Transverse colon (tissue), 4 donors: Measurements from ENCODE around the gene JAZF1. TPM values are rescaled to one million over a fixed set of nuclear protein-coding genes. Genes with fewer than 3 reads are reported as not detected.

Source experiments
- DNase-seq: peaks from one replicate; pipeline ENCODE4 v3.0.0-alpha.2; 2019
- H3K27ac ChIP-seq, 4 donors: fragments of 200-600 bp; sonication (generic); 2 replicates each; pipeline ENCODE4 v1.5.1; 2016 to 2018; ENCODE audit warnings: inconsistent platforms in 4 of 4
- H3K27me3 ChIP-seq: fragments of 200-600 bp; sonication (generic); 2 replicates; pipeline ENCODE4 v1.5.1; 2017; ENCODE audit warnings: inconsistent platforms
- H3K36me3 ChIP-seq, 4 donors: fragments of 200-600 bp; sonication (generic); 2 replicates each; pipeline ENCODE4 v1.5.1; 2017 to 2019; ENCODE audit warnings: inconsistent platforms in 4 of 4
- H3K4me1 ChIP-seq, 4 donors: fragments of 200-600 bp; sonication (generic); 2 replicates each; pipeline ENCODE4 v1.5.1; 2017 to 2020; ENCODE audit warnings: inconsistent platforms in 4 of 4
- H3K4me3 ChIP-seq, 4 donors: fragments of 200-600 bp; sonication (generic); 1 replicate in 1 of 4; 2 replicates in 3 of 4; pipeline versions ENCODE4 v1.5.1 to v1.6.1; 2017 to 2019; ENCODE audit warnings: inconsistent platforms in 4 of 4
- H3K9me3 ChIP-seq, 2 donors: fragments of 200-600 bp; sonication (generic); 2 replicates each; pipeline ENCODE4 v1.5.1; 2017 to 2019; ENCODE audit warnings: inconsistent platforms in 2 of 2
- EP300 ChIP-seq: sonication (generic); formaldehyde crosslinking; IDR thresholded peaks from one replicate; pipeline ENCODE4 v1.6.1; 2017; ENCODE audit warnings: antibody characterized with exemption, low read depth
- POLR2A ChIP-seq: fragments of 450-650 bp; IDR thresholded peaks from one replicate; pipeline ENCODE4 v1.6.1; 2016; ENCODE audit warnings: antibody characterized with exemption, mild to moderate bottlenecking, moderate library complexity
- POLR2AphosphoS5 ChIP-seq, 3 donors: sonication (generic); formaldehyde crosslinking; IDR thresholded peaks; one replicate each; pipeline ENCODE4 v1.6.1; 2016; ENCODE audit warnings: antibody characterized with exemption in 3 of 3
- WGBS, 2 donors: methylation state at CpG; one replicate each; pipeline ENCODE4 v1.1.5; 2018; ENCODE audit warnings: low coverage in 1 of 2; 5-methylcytosine and 5-hydroxymethylcytosine counted together
- in situ Hi-C, 4 donors: fragments of 200-750 bp; cut with MboI; loops; one replicate each; pipeline versions ENCODE4 v1.15.0 to v1.15.1; 2017; ENCODE audit warnings: low sequenced_read_pairs in 3 of 4, low pct_ligation_motif_present in 1 of 4, low pct_unique_long_range_greater_than_20kb in 1 of 4
- intact Hi-C: fragments of 100-400 bp; cut with DNase I; formaldehyde crosslinking; loops from one replicate; pipeline ENCODE4 v1.15.1; 2023; ENCODE audit warnings: low total_unique reads
- total RNA-seq, 4 donors: library from RNA; depleted of rRNA; stranded (reverse); fragments of >200 nt; gene quantifications; one replicate each; pipeline ENCODE4 v1.1.0, GENCODE V29; 2016
- TF ChIP-seq, protein P1 (sequence below), 5 experiments: fragments of 200-600 bp in 3 of 5; fragments of 450-650 bp in 2 of 5; sonication (generic) in 3 of 5; IDR thresholded peaks; 1 replicate in 2 of 5; 2 replicates in 3 of 5; pipeline ENCODE4 v1.5.1; 2016 to 2017; ENCODE audit warnings: antibody characterized with exemption in 5 of 5, inconsistent platforms in 3 of 5, mild to moderate bottlenecking in 2 of 5, moderate library complexity in 1 of 5

JAZF1 gene
- total RNA-seq, 4 donors from 2014 or later, result 11.0 to 12.2 (median 11.5) TPM

DNA sequence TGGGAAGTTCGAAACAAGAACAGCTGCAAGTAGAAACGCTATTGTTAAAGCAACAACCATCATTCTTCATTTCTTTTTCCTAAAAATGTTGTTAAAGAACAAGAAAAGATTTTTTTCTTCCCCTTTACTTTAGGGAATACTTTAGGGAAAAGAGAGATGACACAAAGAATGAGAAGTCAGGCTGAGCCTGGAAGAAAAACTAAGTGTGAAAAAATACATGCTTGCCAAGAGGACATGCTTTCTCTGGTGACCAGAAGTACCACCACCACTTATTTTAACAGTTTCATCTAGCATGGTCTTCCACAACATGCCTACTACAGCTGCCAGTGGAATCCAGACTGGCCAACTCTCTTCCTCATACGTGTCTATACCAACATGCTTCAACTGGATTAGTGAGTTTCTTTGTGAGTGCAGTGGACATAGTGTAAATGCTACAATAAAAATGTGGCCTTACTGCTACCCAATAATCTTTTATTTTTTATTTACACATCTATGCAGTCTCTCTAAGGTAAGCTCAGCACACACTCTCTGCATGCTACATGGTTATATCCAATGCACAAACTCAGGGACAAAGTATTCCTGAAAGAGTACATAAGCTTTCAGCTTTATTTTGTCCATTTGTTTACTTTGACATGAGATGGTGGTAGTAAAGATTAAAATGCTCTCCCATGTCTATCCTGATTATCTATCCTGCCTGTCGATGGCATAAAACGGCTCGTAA lies 244.4 kb downstream of the JAZF1 start:
- in situ Hi-C loops (loop anchor here in 1 of 4 donors (25.0 kb wide), 1 partner anchor 724 kb away; the partner anchor contains the start of gene HOXA13), intact Hi-C loops (no loop called here)
- H3K9me3 ChIP-seq, result no peaks in the 10 kb centered on the region
- no peak overlapping the region for H3K4me3 ChIP-seq
- TF ChIP-seq POLR2AphosphoS5 (IDR thresholded peaks at IDR 0.05) (no peak), EP300 (no peak), POLR2A (no peak)
- TF ChIP-seq, protein P1, sequence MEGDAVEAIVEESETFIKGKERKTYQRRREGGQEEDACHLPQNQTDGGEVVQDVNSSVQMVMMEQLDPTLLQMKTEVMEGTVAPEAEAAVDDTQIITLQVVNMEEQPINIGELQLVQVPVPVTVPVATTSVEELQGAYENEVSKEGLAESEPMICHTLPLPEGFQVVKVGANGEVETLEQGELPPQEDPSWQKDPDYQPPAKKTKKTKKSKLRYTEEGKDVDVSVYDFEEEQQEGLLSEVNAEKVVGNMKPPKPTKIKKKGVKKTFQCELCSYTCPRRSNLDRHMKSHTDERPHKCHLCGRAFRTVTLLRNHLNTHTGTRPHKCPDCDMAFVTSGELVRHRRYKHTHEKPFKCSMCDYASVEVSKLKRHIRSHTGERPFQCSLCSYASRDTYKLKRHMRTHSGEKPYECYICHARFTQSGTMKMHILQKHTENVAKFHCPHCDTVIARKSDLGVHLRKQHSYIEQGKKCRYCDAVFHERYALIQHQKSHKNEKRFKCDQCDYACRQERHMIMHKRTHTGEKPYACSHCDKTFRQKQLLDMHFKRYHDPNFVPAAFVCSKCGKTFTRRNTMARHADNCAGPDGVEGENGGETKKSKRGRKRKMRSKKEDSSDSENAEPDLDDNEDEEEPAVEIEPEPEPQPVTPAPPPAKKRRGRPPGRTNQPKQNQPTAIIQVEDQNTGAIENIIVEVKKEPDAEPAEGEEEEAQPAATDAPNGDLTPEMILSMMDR (IDR thresholded peaks at IDR 0.05), result no peak
- DNase-seq, result no peak
- H3K27ac ChIP-seq, result peak overlapping the region in 2 of 4 donors; percentile 9 to 24
- 47 to 48% methylated on average over 5 to 6 of the region's 6 CpGs for WGBS, 2 donors
- H3K27me3 ChIP-seq, result no peaks in the 10 kb centered on the region
- no peaks in the 10 kb centered on the region for H3K36me3 ChIP-seq
- peaks cover 0 to 14% (median 10%) of the 10 kb centered on the region in 4 donors for H3K4me1 ChIP-seq

DNA sequence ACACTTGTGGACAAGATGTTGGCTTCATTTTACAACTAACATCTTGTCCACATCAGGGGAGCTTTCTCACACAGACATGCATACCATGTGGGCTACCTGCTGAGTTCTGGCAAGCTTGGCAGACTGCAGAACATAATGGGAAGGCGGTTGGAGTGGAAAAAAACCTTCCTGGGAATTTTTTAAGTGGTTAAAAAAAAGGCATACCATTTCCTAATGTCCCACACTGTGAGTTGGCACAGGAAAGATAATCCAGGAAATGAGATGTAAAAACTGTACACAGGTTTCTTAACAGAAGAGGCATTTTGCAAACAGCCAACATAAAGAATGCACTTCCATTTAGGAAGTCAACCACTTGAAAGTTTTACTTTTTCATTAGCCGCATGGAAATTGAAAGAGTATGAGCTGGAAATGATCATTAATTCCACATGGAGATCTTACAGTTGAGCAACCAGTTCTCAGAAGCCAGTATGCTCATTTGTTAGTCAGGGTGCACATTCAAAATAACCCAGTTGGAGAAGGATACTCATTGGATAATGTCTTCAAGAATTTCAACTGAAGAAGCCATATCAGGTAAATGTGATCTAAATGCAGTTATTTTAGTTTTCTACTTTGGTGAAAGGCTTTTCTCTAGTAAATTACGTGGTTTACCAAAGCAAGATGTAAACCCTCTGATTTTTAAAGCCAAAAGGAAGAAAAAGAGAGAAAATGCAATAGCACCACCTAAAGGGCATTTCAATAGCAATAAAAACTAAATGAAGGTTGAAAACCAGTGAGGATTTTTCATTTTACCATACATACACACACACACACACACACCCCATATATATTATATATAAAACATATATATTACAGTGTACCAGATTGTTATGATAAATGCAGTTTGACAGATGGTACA lies 246.7 kb downstream of the JAZF1 start:
- Histone ChIP-seq H3K27me3 (no peaks in the 10 kb centered on the region), H3K27ac (no peak overlapping the region), H3K36me3 (no peaks in the 10 kb centered on the region), H3K4me1 (peaks cover 0 to 14% (median 10%) of the 10 kb centered on the region in 4 donors), H3K9me3 (no peaks in the 10 kb centered on the region), H3K4me3 (no peak overlapping the region)
- in situ Hi-C loops (loop anchor here in 1 of 4 donors (25.0 kb wide), 1 partner anchor 722 kb away; the partner anchor contains the start of gene HOXA13), intact Hi-C loops (no loop called here)
- no peak for DNase-seq
- no peak for TF ChIP-seq POLR2A
- TF ChIP-seq EP300, result no peak
- TF ChIP-seq, protein P1 (IDR thresholded peaks at IDR 0.05), result peak in 1 of 5 experiments; percentile 6
- no peak for TF ChIP-seq POLR2AphosphoS5 (IDR thresholded peaks at IDR 0.05)
- WGBS, 2 donors, result 81 to 96% methylated on average over 2 to 3 of the region's 3 CpGs

DNA sequence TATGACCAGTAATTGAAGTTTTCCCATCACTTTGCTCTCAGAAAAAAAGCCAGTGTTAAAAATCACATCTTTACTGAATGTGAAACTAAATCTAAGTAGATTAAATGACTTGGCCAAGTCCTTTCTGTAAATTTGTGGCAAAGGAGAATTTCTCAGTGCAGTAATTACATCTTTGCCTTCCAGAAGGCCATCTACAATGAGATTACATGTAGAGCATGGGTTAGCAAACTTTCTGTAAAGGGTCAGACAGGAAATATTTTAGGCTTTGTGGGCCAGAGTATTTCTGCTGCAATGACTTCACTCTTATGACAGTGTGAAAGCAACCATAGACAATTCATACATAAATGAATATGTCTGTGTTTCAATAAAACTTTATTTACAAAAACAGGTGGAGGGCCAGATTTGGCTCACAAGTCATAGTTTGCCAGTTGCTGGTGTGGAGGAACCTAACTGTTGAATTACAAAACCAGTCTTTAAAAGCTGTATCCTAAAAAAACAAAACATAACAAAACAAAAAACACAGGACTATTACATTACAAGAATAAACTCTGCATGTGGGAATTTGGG lies 249.6 kb downstream of the JAZF1 start:
- Histone ChIP-seq H3K4me3 (no peak overlapping the region), H3K36me3 (no peaks in the 10 kb centered on the region), H3K27me3 (no peaks in the 10 kb centered on the region), H3K9me3 (no peaks in the 10 kb centered on the region), H3K27ac (no peak overlapping the region), H3K4me1 (no peaks in the 10 kb centered on the region)
- in situ Hi-C loops, result loop anchor here in 1 of 4 donors (25.0 kb wide), 1 partner anchor 719 kb away; the partner anchor contains the start of gene HOXA13
- no peak for DNase-seq
- no peak for TF ChIP-seq EP300
- TF ChIP-seq, protein P1 (IDR thresholded peaks at IDR 0.05), result no peak
- no peak for TF ChIP-seq POLR2A
- no peak for TF ChIP-seq POLR2AphosphoS5 (IDR thresholded peaks at IDR 0.05)
- intact Hi-C loops, result no loop called here

DNA sequence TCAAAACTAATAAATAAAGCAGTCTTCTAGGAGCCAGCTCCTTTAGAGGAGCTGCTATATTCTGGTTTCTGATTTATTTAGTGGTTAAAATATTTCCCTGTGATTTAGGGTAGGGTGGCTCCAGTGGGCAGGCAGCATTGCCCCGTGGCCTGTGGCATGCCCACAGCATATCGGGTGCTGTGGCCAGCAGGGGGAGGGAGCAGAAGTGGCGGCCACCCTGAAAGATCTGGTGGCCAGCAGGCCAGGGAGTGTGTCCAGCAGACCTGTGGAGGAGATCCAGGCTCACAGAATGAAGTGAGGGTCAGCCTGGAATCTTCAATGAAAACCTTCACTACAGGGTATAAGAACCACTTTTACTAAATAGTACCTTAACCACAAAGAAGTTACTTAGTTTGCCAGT lies 251.5 kb downstream of the JAZF1 start:
- Histone ChIP-seq H3K4me3 (no peak overlapping the region), H3K27me3 (no peaks in the 10 kb centered on the region), H3K36me3 (no peaks in the 10 kb centered on the region), H3K4me1 (no peaks in the 10 kb centered on the region), H3K27ac (no peak overlapping the region), H3K9me3 (no peaks in the 10 kb centered on the region)
- WGBS, 2 donors, result 76% methylated on average over 3 of the region's 3 CpGs; no CpG with 5 or more reads in 1 of the 2 donors
- in situ Hi-C loops, result loop anchor here (10.0 to 25.0 kb wide), 3 partner anchors 714 to 724 kb away; partner anchors contain the start of gene HOXA13 (in 3 of the 4)
- intact Hi-C loops, result no loop called here
- no peak for DNase-seq
- TF ChIP-seq EP300, result no peak
